Glutamatergic neuron (in vitro differentiated cells): ENCODE data around the gene B3GAT1. TPM values are rescaled to one million over a fixed set of nuclear protein-coding genes. Genes with fewer than 3 reads are reported as not detected.

Experiments used
- DNase-seq: peaks from one replicate; pipeline ENCODE4 v3.0.0; 2022
- H3K27ac Mint-ChIP-seq: one replicate; pipeline ENCODE4 v1.8.0; 2020; ENCODE audit warnings: mild to moderate bottlenecking, mixed read lengths, inconsistent platforms; ENCODE audit not compliant: unreplicated experiment
- H3K27me3 Mint-ChIP-seq: one replicate; pipeline ENCODE4 v1.8.0; 2020; ENCODE audit warnings: mild to moderate bottlenecking, moderate library complexity, mixed read lengths, inconsistent platforms; ENCODE audit not compliant: unreplicated experiment
- H3K36me3 Mint-ChIP-seq: one replicate; pipeline ENCODE4 v1.8.0; 2020; ENCODE audit warnings: mild to moderate bottlenecking, mixed read lengths, inconsistent platforms; ENCODE audit not compliant: unreplicated experiment
- H3K4me1 Mint-ChIP-seq: one replicate; pipeline ENCODE4 v1.8.0; 2020; ENCODE audit warnings: mild to moderate bottlenecking, low read depth, mixed read lengths, inconsistent platforms; ENCODE audit not compliant: unreplicated experiment
- H3K4me3 Mint-ChIP-seq: one replicate; pipeline ENCODE4 v1.8.0; 2020; ENCODE audit warnings: mild to moderate bottlenecking, mixed read lengths, inconsistent platforms; ENCODE audit not compliant: unreplicated experiment
- H3K9me3 Mint-ChIP-seq: one replicate; pipeline ENCODE4 v1.8.0; 2020; ENCODE audit warnings: mild to moderate bottlenecking, moderate library complexity, mixed read lengths, inconsistent platforms; ENCODE audit not compliant: unreplicated experiment
- total RNA-seq: library from RNA; stranded (reverse); fragmentation: NEBNext Ultra II Directional; extraction: Animal tissue kit (Norgen Biotek cat#: 25700); gene quantifications from one replicate; pipeline ENCODE4 v1.2.1, GENCODE V29; 2021; ENCODE audit not compliant: unreplicated experiment
- TF ChIP-seq, protein P1 (sequence below): fragments of 200-600 bp; sonication (generic); IDR thresholded peaks from one replicate; pipeline ENCODE4 v1.5.0; 2021; ENCODE audit not compliant: partially characterized antibody, unreplicated experiment

The B3GAT1 gene
- total RNA-seq, 1 donor from 2014 or later = 240 TPM

DNA sequence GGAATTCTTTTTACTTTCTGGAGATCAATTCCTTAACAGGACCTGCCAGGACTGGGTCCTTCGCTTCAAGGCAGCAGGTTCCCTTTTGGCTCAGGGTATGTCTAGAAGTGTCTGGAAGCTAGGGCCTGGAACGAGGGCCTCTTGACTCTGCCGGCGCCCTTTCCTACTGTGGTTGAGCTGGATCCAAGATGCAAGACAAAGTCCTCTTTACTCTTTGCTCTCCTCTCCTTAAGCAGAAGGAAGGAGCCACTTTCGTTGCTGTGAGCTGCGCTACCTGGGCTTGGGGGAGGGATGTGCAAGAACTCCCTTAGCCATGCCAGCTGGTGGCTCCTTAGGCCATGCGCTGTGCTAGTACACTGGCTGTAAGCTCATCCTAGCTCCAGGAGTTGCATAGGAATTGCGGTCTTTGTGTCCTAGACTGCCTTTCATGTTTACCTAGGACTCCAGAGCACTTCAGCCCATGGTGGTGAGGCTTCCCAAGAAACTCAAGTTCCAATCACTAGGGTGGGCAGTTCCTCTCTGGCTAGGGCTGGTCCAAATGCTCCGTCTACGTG is 62.2 kb downstream of the B3GAT1 start:
- no peak for DNase-seq
- peaks cover 1% of the 10 kb centered on the region for H3K9me3 Mint-ChIP-seq
- peaks cover 2% of the 10 kb centered on the region for H3K36me3 Mint-ChIP-seq
- H3K4me3 Mint-ChIP-seq = no peak overlapping the region
- TF ChIP-seq, protein P1, sequence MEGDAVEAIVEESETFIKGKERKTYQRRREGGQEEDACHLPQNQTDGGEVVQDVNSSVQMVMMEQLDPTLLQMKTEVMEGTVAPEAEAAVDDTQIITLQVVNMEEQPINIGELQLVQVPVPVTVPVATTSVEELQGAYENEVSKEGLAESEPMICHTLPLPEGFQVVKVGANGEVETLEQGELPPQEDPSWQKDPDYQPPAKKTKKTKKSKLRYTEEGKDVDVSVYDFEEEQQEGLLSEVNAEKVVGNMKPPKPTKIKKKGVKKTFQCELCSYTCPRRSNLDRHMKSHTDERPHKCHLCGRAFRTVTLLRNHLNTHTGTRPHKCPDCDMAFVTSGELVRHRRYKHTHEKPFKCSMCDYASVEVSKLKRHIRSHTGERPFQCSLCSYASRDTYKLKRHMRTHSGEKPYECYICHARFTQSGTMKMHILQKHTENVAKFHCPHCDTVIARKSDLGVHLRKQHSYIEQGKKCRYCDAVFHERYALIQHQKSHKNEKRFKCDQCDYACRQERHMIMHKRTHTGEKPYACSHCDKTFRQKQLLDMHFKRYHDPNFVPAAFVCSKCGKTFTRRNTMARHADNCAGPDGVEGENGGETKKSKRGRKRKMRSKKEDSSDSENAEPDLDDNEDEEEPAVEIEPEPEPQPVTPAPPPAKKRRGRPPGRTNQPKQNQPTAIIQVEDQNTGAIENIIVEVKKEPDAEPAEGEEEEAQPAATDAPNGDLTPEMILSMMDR = no peak
- H3K4me1 Mint-ChIP-seq = no peaks in the 10 kb centered on the region
- H3K27ac Mint-ChIP-seq = no peak overlapping the region
- no peaks in the 10 kb centered on the region for H3K27me3 Mint-ChIP-seq

DNA sequence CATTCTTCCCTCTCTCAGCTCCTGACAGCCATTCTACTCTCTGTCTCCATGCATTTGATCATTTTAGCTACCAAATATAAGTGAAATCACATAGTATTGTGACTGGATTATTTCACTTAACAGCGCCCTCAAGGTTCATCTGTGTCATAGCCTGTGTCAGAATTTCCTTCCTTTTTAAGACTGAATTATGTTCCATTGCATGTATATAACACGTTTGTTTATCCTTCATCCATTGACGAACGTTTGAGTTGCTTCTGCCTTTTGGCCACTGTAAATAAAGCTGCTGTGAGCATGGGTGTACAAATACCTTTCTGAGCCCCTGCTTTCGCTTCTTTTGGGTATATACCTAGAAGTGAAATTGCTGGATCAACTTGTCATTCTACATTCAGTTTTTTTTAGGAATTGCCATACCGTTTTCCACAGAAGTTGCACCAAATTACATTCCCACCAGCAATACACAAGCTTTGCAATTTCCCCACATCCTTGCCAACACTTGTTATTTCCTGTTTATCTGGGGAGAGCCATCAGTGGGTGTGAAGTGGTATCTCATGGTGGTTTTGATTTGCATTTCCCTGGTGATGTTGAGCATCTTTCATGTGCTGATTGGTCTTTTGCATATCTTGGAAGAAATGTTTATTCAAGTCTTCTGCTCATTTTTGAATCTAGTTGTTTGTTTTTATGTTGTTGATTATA is 62.8 kb downstream of the B3GAT1 start:
- Mint-ChIP-seq H3K27ac (no peak overlapping the region), H3K36me3 (no peaks in the 10 kb centered on the region), H3K4me3 (no peak overlapping the region), H3K9me3 (no peaks in the 10 kb centered on the region), H3K4me1 (no peaks in the 10 kb centered on the region), H3K27me3 (peaks cover under 1% of the 10 kb centered on the region)
- no peak for DNase-seq
- TF ChIP-seq, protein P1 = no peak

DNA sequence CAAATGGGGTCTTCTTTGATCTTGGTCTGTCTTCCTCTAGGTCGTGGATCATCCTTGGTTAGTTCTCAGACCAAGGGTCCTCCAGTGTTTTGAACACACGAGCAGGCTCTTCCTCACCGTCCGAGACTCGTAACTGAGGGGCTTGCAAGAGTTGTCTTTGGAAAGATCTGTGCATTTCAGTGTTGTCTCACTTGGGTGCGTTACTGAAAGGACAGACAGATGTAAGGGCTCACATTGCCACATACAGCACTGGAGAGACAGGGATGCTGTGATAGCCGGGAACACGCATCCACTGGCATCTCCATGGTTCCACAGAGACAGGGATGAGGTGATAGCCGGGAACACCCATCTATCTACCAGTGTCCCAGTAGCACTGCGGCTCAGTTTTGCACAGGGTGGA is 64.6 kb downstream of the B3GAT1 start:
- TF ChIP-seq, protein P1 = no peak
- Mint-ChIP-seq H3K27ac (no peak overlapping the region), H3K4me1 (no peaks in the 10 kb centered on the region), H3K4me3 (no peak overlapping the region), H3K27me3 (peaks cover 6% of the 10 kb centered on the region), H3K36me3 (no peaks in the 10 kb centered on the region), H3K9me3 (no peaks in the 10 kb centered on the region)
- DNase-seq = no peak

DNA sequence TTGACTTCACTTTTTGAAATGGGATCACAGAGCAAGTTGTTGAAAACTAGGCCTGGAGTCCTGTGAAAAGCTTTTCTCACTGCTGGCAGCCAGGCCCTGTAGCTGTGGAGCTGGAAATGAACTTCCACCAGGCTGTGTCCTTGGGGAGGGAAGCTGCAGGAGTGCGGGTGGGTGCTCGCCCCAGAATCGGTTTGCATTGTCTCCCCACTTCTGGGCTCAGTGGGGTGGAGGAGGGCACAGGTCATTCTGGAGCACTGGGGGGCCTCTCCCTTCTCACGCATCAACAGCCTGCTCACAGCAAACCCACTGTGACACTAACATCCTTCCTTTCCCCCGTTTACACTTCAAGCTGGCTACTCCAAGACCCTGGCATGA is 65.1 kb downstream of the B3GAT1 start:
- H3K27ac Mint-ChIP-seq = no peak overlapping the region
- no peak for DNase-seq
- TF ChIP-seq, protein P1 = no peak

More for the DNA sequence above, 65.1 kb downstream of the B3GAT1 start:
- Mint-ChIP-seq H3K36me3 (no peaks in the 10 kb centered on the region), H3K27me3 (peaks cover 6% of the 10 kb centered on the region), H3K4me3 (no peak overlapping the region), H3K4me1 (no peaks in the 10 kb centered on the region), H3K9me3 (no peaks in the 10 kb centered on the region)
